ENCODE measurements around the gene SCG2.
"Not testable (repeated sequence)": the region's sequence is repeated elsewhere in the genome, so short reads cannot be mapped to it uniquely, and the experiment has no call there.

The SCG2 gene

GRCh38 chr2:223612501-223612900, 10.3 kb upstream of the SCG2 start:
- peak; percentile 41 for DNase-seq

DNA sequence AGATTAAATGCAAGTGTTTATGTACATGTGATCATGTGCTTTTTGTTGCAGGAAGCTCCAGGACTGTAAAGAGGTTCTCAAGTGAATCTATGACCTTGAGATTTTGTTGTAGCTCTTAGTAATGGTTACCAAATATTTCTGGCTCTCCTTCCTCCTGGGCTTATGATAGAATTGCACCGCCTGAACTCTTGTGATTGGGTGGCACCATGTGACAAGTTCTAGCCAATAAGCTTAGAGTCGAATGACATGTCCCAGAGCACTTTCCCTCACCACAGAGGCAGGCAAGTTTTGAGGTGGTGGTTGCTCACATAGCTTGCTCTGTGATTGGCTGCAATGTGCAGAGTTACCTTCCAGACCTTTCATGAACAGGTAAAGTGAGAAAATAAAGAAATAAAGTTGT, 8.9 kb upstream of the SCG2 start:
- no peak for DNase-seq

DNA sequence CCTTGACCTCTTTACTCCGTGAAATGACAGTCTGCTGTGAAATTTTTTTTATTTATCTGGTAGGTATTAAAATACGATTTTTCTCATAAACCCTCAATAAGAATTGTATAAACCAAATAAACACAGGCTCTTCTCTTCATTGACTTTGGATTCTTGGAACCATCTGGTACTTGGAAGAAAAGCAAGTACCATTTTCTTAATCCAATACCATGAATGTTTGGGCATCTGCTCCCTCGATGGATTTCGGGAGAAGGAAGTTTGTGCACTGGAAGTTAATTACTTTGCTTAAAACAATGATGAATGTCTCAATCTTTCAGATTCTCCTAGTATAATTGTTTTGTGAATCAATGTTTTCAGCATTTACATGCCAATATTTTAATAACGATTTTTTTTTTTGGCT, 5.3 kb upstream of the SCG2 start:
- no peak for DNase-seq

DNA sequence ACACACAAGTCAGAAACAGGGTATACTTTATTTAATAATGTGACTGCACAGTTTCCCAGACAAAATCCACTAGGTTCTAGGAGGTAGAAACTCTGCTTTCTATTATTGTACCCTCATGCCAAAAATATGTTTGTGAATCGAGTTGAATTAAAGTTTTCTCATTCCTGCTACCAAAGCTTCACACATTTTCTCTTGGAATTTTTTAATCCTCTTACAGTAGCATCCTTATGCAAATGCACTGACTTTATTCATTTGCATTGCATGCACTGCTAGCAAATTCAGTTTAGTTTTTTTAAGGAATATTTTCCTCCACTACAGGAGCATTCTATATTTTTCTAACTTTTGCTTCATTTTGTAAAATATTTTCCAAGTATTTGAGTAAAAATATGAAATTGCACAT, 4.8 kb upstream of the SCG2 start:
- no peak for DNase-seq

DNA sequence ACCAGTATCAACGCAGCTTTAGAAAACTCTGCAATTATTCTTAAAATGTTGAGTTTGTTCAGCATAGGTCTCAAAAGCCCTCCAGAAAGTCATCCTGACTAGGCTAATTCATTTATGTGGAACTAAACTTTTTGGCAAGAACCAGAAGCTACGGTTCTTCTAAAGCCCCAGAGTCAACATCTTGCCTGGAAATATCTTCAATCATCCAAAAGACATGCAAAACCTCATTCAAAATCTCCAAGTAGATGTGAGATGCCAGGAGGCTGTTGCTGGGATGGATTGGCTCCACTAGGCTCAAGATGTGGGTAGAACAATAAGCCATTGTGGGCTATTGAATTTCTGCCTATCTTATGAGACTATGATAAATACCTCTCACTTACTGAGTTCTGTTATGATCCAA, 2.1 kb upstream of the SCG2 start:
- DNase-seq = no peak

GRCh38 chr2:223602972-223603371, 811 bp upstream of the SCG2 start:
- peak; percentile 9 for DNase-seq

DNA sequence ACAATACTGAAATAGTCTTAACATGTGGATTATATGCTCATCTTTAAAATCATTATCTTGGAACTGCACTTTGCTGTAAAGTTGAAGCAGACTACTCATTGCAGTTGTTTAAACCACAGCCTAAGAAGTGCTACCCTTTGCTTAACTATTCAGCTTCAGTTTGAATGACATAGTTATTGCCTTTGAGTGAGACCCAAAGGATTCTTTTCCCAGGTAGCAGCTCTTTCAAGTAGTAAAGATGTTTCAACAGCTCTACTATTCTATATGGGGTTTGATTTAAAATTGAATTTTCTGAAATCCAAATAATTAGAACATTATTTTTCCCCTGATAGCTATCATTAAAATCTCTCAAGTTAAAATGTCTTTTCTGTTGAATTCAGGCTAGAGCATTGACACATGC, 1.1 kb downstream of the SCG2 start:
- no peak for DNase-seq

DNA sequence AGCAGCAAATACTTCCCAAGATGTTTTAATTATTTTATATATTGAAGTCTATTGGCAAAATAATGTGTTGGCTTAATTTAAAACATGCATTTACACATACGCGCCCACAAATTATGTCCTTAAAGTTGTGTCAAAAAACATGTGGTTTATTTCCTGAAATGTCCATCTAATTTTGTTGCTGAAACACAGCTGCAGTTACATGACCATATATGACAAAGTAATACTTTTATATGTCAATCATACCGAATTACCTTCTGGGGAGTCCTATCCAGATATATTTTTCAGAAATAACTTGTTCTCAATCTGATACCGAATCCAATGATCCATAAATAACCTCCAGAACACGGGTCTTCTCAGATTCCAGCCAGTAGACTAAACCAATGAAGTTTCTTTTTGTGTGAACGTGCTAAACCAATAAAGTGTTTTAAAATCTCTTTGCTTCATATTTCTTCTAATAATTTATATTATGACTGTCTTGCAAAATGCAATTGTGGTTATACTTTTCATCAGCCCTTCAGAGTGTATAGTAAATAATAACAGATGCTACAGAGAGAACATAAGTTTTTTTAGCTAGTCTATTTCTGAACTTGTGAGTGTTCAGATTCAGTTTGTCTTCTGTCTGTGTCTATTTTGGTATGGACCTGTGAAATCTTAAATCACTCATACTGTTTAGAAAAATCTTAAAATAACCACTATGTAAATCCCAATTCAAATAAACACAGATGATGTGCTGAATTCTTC, 2.4 kb downstream of the SCG2 start:
- DNase-seq = no peak

DNA sequence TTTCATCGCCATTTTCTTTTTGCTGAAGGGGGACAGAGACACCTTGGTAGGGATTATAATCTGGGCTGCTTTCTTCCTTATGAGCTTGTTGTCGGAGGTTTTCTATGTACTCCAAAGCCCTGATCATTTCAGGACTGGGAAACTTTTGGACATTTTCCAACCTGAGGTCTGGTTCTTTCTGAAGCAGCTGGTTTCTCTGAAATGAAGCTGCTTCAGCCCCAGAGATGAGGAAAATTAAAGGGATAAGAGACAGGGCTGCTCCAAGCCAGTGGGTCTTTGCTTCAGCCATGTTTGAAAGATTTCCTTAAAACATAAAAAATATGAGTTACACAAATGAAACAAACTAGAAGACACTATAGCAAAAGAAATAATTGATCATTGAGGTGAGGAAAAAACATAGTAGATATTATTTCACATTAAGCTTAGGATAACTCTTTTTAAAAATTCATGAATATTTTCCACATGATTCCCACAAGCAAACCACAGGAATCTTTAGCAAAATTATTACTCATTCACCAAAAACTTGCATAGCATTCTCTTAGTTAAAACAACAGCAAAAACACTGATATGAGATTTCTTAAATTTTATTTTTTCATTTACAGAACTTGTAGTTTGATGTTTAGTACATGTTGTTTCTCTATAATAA, 3.0 kb downstream of the SCG2 start:
- no peak for DNase-seq

DNA sequence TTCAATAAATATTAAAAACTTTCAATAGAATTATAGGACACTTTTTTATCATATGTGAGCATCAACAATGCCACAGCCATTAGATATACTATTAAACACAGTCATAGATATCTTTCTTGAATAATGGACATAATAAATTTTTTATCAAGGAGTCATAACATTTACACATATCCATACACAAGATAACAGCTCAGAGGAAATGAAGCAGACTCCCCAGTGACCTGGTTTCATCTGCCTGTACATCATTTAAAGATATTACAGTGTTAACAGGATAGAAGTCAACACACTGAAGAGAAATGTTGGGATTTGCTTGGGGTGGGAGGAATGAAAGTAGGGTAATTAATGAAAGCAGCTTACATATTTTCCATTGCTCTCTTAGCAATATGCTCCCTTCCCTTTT, 5.1 kb downstream of the SCG2 start:
- DNase-seq = no peak

- no peak for DNase-seq
Measured at GRCh38 chr2:223596208-223596607, 6.0 kb downstream of the SCG2 start.

GRCh38 chr2:223594831-223595230, 7.3 kb downstream of the SCG2 start:
- DNase-seq = no peak

DNA sequence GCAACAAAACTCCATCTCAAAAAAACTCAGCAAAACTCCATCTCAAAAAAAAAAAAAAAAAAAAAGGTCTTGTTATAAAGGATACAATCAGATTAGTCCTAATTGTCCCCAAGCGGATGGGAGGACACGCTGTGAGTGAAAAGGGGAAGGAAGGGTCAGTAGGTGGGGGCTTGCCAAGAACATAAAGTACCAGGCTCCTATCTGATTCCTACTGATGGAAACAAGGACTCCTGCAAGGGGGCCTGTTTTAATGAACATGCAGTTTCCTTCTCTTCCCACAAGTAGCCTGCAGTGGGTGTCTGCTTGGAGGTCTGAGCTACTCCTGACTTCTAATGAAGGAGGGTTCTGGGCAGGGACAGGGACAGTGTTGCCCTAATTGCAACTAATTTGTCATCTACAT, 7.9 kb downstream of the SCG2 start:
- no peak for DNase-seq

GRCh38 chr2:223592689-223593088, 9.5 kb downstream of the SCG2 start:
- not testable (repeated sequence) for DNase-seq

DNA sequence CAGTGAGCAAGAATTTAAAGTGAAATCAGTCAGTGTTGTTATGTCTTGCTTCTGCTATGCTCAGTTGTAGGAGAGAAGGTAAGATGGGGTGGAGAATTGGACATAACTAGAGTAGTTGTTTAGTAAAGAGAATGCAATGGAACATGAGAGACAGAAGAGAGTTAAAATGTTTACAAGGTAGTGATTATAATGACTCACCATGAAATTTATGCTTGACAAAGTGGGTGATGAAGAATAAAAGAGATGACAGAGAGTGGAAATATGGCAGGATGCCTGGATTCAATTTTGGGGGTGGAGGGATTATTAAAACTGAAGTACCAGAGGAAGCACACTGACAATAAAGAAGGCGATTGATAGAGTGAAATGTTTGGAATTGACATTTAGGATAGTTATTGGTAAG, 10.6 kb downstream of the SCG2 start:
- peak; percentile 45 for DNase-seq

- DNase-seq = peak; percentile 80
Measured at GRCh38 chr2:223590964-223591363, 11.2 kb downstream of the SCG2 start.

- DNase-seq = peak; percentile 41
Measured at GRCh38 chr2:223589901-223590300, 12.3 kb downstream of the SCG2 start.

DNA sequence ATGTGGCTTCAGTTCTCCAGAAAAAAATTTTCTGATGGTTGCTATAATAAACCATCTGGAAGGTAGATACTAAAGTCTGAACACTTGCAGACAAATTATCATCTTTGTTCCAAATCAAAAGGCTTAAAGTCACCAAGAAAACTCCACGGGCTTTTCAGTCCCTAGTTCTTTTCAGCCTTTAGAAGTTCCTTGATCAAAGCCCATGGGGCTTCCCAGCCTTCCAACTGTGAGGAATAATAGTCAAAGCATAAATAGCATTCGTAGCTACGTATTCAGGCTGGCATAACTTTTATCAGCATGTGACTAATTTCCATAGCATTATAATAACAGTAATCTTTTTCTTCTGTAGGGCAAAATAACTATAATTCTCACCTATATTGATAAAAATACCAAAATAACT, 13.9 kb downstream of the SCG2 start:
- DNase-seq = no peak

DNA sequence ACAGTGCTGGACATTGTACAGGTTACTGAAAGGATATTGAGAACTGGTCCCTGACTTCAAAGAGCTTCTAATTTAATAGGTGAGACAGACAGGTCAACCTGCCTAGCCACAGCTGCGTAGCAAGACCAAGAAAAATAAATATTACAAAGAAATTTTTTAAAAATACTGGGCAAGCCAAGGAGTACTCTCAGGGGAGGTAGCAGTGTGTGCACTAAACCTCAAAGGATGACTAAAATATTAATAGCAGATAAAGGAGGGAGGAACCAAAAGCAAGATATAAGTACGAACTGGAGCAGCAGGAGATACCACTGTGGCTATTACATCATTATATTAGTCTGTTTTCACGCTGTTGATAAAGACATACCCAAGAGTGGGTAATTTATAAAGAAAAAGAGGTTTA, 14.9 kb downstream of the SCG2 start:
- DNase-seq = no peak

- peak; percentile 75 for DNase-seq
Measured at GRCh38 chr2:223586261-223586660, 15.9 kb downstream of the SCG2 start.

DNA sequence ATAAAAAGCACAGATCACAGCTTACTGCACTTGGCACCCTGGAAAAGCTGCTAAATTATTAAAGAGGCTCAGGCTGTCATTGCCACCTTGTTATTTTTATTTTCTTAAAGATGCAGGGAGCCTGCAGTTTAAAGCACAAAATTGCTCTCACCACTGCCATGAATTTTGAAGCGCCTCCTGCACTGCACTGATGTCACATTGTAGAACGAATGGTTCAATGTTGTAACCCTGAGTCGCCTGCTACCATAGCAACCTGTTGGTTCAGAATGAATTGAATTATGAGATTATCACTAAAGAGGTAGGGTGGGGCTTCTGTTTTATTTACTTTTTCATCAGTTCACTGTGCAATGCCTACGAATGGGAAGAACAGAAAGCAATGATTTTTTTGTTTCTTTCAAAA, 16.5 kb downstream of the SCG2 start:
- DNase-seq = peak; percentile 93

- DNase-seq = no peak
Measured at GRCh38 chr2:223582001-223582400, 20.2 kb downstream of the SCG2 start.

DNA sequence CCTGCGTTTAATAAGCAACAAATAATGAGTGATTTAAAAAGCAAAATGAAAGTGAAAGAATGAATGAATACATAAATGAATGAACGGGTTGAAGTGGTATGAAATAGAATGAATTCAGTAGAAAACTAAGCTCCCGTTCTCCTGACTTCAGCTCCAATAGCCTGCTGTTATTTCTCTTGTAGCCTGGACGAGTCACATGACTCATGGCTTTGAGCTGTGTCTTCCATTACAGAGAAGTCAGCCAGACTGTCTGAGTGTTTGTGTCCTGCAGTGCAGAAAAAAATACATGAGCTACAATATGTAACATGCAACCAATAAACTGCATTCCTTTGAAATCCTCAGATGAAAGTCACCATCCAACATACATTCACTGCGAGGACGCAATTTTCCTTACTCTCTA, 21.2 kb downstream of the SCG2 start:
- DNase-seq = peak; percentile 54

- DNase-seq = peak; percentile 62
Measured at GRCh38 chr2:223578846-223579245, 23.3 kb downstream of the SCG2 start.

DNA sequence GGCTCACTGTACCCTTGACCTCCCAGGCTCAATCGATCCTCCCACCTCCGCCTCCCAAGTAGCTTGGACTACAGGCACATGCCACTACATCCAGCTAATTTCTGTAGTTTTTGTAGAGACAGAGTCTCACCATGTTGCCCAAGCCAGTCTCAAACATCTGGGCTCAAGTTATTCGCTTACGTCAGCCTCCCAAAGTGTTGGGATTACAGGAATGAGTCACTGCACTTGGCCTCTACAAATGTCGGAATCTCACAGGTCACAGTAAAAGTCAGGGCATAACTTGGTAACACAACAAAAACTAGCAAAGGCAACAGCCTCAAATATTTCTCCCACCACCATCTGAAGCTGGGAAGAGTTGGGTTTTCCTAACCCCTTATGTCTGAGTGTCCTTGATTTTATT, 25.3 kb downstream of the SCG2 start:
- DNase-seq = peak; percentile 82
